HEK293 (cell line): ENCODE measurements around the gene RNF43.
A peak's percentile ranks its signal among the peaks of the same experiment; 100 is the strongest.

Experiments
- CTCF ChIA-PET: fragments of 350-600 bp; formaldehyde crosslinking; extraction: SDS; loops from one replicate; lab custom pipeline; 2021; ENCODE audit warnings: antibody characterized with exemption; lab: Yijun Ruan, JAX
- POLR2A ChIA-PET: fragments of 300-600 bp; formaldehyde crosslinking; extraction: SDS; loops from one replicate; lab custom pipeline; 2020; ENCODE audit warnings: antibody characterized with exemption, inconsistent platforms; lab: Yijun Ruan, JAX
- H3K27ac ChIP-seq: fragments of 200-500 bp; sonication (Bioruptor generic); 2 replicates; pipeline ENCODE4 v1.5.1; 2014; ENCODE audit warnings: low read depth, low read length, control low read depth, inconsistent platforms; ENCODE audit errors: extremely low read depth
- H3K36me3 ChIP-seq, 2 experiments: fragments of 200-500 bp in 1 of 2; sonication (Bioruptor generic) in 1 of 2; 1 replicate in 1 of 2; 2 replicates in 1 of 2; pipeline ENCODE4 v1.5.1; 2014 to 2017; ENCODE audit warnings: inconsistent platforms in 2 of 2, low read length in 2 of 2; ENCODE audit not compliant: control insufficient read depth in 2 of 2, insufficient read depth in 1 of 2
- H3K4me1 ChIP-seq: fragments of 200-500 bp; sonication (Bioruptor generic); 2 replicates; pipeline ENCODE4 v1.5.1; 2014; ENCODE audit warnings: mild to moderate bottlenecking, low read length, inconsistent platforms; ENCODE audit not compliant: control insufficient read depth, insufficient read depth
- H3K4me3 ChIP-seq: 2 replicates; pipeline ENCODE4 v1.5.1; 2011; ENCODE audit warnings: low read depth, mild to moderate bottlenecking, control low read depth, low read length, moderate library complexity
- H3K9me3 ChIP-seq: fragments of 200-500 bp; sonication (Bioruptor generic); 2 replicates; pipeline ENCODE4 v1.5.1; 2014; ENCODE audit warnings: low read depth, low read length, inconsistent platforms; ENCODE audit not compliant: control insufficient read depth, insufficient read depth
- HIC1 ChIP-seq: fragments of 450-650 bp; formaldehyde crosslinking; IDR thresholded peaks from 2 replicates; pipeline ENCODE4 v1.5.1; 2016; ENCODE audit warnings: missing biosample characterization, missing genetic modification characterization
- HOXA7 ChIP-seq: sonication (generic); formaldehyde crosslinking; IDR thresholded peaks from 2 replicates; pipeline ENCODE4 v1.8.1; 2022; ENCODE audit warnings: missing genetic modification reagents, borderline replicate concordance
- IKZF3 ChIP-seq: fragments of 450-650 bp; IDR thresholded peaks from 2 replicates; pipeline ENCODE4 v1.5.0; 2018; ENCODE audit warnings: missing biosample characterization, mild to moderate bottlenecking, missing genetic modification characterization, moderate library complexity
- OSR2 ChIP-seq: fragments of 450-650 bp; formaldehyde crosslinking; IDR thresholded peaks from 2 replicates; pipeline ENCODE4 v1.5.1; 2016; ENCODE audit warnings: missing biosample characterization, missing genetic modification characterization
- REPIN1 ChIP-seq: fragments of 450-650 bp; formaldehyde crosslinking; IDR thresholded peaks from 2 replicates; pipeline ENCODE4 v1.5.1; 2017; ENCODE audit warnings: missing biosample characterization, missing genetic modification characterization, low read depth
- SCRT1 ChIP-seq: fragments of 450-650 bp; formaldehyde crosslinking; IDR thresholded peaks from 2 replicates; pipeline ENCODE4 v1.5.1; 2016; ENCODE audit warnings: missing biosample characterization, missing genetic modification characterization, borderline replicate concordance
- ZBTB1 ChIP-seq: fragments of 450-650 bp; formaldehyde crosslinking; IDR thresholded peaks from 2 replicates; pipeline ENCODE4 v1.5.1; 2016; ENCODE audit warnings: missing biosample characterization, missing genetic modification characterization
- ZNF2 ChIP-seq: fragments of 450-650 bp; formaldehyde crosslinking; IDR thresholded peaks from 2 replicates; pipeline ENCODE4 v1.5.1; 2016; ENCODE audit warnings: missing biosample characterization, missing genetic modification characterization
- ZNF239 ChIP-seq: fragments of 450-650 bp; formaldehyde crosslinking; IDR thresholded peaks from 2 replicates; pipeline ENCODE4 v1.5.1; 2016; ENCODE audit warnings: missing biosample characterization, missing genetic modification characterization
- ZNF311 ChIP-seq: fragments of 450-650 bp; formaldehyde crosslinking; IDR thresholded peaks from 2 replicates; pipeline ENCODE4 v1.5.1; 2017; ENCODE audit warnings: missing biosample characterization, missing genetic modification characterization, borderline replicate concordance
- ZNF324 ChIP-seq: fragments of 450-650 bp; formaldehyde crosslinking; IDR thresholded peaks from 2 replicates; pipeline ENCODE4 v1.5.1; 2016; ENCODE audit warnings: missing biosample characterization, missing genetic modification characterization
- ZNF416 ChIP-seq: fragments of 450-650 bp; formaldehyde crosslinking; IDR thresholded peaks from 2 replicates; pipeline ENCODE4 v1.5.1; 2016; ENCODE audit warnings: missing biosample characterization, missing genetic modification characterization
- ZNF449 ChIP-seq: fragments of 450-650 bp; formaldehyde crosslinking; IDR thresholded peaks from 2 replicates; pipeline ENCODE4 v1.5.1; 2017; ENCODE audit warnings: missing biosample characterization, mild to moderate bottlenecking, missing genetic modification characterization, moderate library complexity
- ZNF521 ChIP-seq: fragments of 450-650 bp; formaldehyde crosslinking; IDR thresholded peaks from 2 replicates; pipeline ENCODE4 v1.5.1; 2017; ENCODE audit warnings: missing biosample characterization, mild to moderate bottlenecking, missing genetic modification characterization
- ZNF580 ChIP-seq: fragments of 450-650 bp; formaldehyde crosslinking; IDR thresholded peaks from 2 replicates; pipeline ENCODE4 v1.5.1; 2016; ENCODE audit warnings: missing biosample characterization, missing genetic modification characterization
- ZNF626 ChIP-seq: fragments of 450-650 bp; sonication (Bioruptor Pico); formaldehyde crosslinking; IDR thresholded peaks from 2 replicates; pipeline ENCODE4 v1.5.1; 2018; ENCODE audit warnings: missing biosample characterization, missing genetic modification characterization, inconsistent platforms
- ZNF645 ChIP-seq: fragments of 450-650 bp; formaldehyde crosslinking; IDR thresholded peaks from 2 replicates; pipeline ENCODE4; 2016; ENCODE audit warnings: missing biosample characterization, missing genetic modification characterization
- ZNF677 ChIP-seq: fragments of 450-650 bp; IDR thresholded peaks from 2 replicates; pipeline ENCODE4 v1.5.0; 2018; ENCODE audit warnings: missing biosample characterization, mild to moderate bottlenecking, missing genetic modification characterization, moderate library complexity
- ZNF76 ChIP-seq: fragments of 450-650 bp; formaldehyde crosslinking; IDR thresholded peaks from 2 replicates; pipeline ENCODE4; 2016; ENCODE audit warnings: low read depth, missing biosample characterization, missing genetic modification characterization, borderline replicate concordance
- ZNF830 ChIP-seq: fragments of 450-650 bp; IDR thresholded peaks from 2 replicates; pipeline ENCODE4 v1.5.0; 2018; ENCODE audit warnings: missing biosample characterization, missing genetic modification characterization, low read depth, mild to moderate bottlenecking, moderate library complexity

RNF43 gene

GRCh38 chr17:58436805-58437239 lies 19.5 kb upstream of the RNF43 start:
- H3K27ac ChIP-seq = no peak overlapping the region
- no peaks in the 10 kb centered on the region for H3K36me3 ChIP-seq
- ChIA-PET CTCF (interaction anchor here (0.8 to 4.8 kb wide), 5 partner anchors 11 to 133 kb away, joined by 4 to 32 read pairs (median 15); no protein-coding TSS in a partner anchor), POLR2A (no interaction called here)
- H3K4me1 ChIP-seq = no peaks in the 10 kb centered on the region
- TF ChIP-seq ZNF311 (tag by site-specific recombination) (no peak), ZNF677 (tag by site-specific recombination) (0 out of 2 replicates have a peak, but pooled peaks have one; percentile 59)
- H3K9me3 ChIP-seq = no peaks in the 10 kb centered on the region
- H3K4me3 ChIP-seq = no peak overlapping the region

- no peaks in the 10 kb centered on the region for H3K4me1 ChIP-seq
- ChIA-PET POLR2A (interaction anchor here (1.5 kb wide), 1 partner anchor 92 kb away, joined by 3 read pairs; no protein-coding TSS in a partner anchor), CTCF (interaction anchor here (0.8 to 2.4 kb wide), 3 partner anchors 12 to 119 kb away, joined by 3 to 15 read pairs (median 7); partner anchors contain the start of gene SUPT4H1)
- no peak for TF ChIP-seq HOXA7 (CRISPR knock-in tag)
- TF ChIP-seq ZNF626 = no peak
- no peak for TF ChIP-seq OSR2 (tag by site-specific recombination)
- TF ChIP-seq ZBTB1 (tag by site-specific recombination) = no peak
- TF ChIP-seq ZNF324 (tag by site-specific recombination) = no peak
- TF ChIP-seq ZNF416 (tag by site-specific recombination) = no peak
- TF ChIP-seq IKZF3 = no peak
- no peak for TF ChIP-seq ZNF449 (tag by site-specific recombination)
- TF ChIP-seq ZNF2 = no peak
- no peak for TF ChIP-seq ZNF830 (tag by site-specific recombination)
- TF ChIP-seq SCRT1 (tag by site-specific recombination) = no peak
- no peak for TF ChIP-seq ZNF521 (tag by site-specific recombination)
- no peak for TF ChIP-seq ZNF580 (tag by site-specific recombination)
- TF ChIP-seq REPIN1 (tag by site-specific recombination) = no peak
- TF ChIP-seq HIC1 (tag by site-specific recombination) = no peak
- no peak for TF ChIP-seq ZNF239 (tag by site-specific recombination)
- no peak for TF ChIP-seq ZNF76 (tag by site-specific recombination)
- no peak for TF ChIP-seq ZNF645
- H3K9me3 ChIP-seq = no peaks in the 10 kb centered on the region
- no peak overlapping the region for H3K27ac ChIP-seq
- H3K36me3 ChIP-seq = no peaks in the 10 kb centered on the region
- no peak overlapping the region for H3K4me3 ChIP-seq
These were observed 18.9 kb upstream of the RNF43 start for GRCh38 chr17:58436245-58436644.
